ENCODE data around the gene ERC2.

GRCh38 chr3:55633333-55633732 is 834.9 kb downstream of the ERC2 start:
- TF ChIP-seq, protein P1, sequence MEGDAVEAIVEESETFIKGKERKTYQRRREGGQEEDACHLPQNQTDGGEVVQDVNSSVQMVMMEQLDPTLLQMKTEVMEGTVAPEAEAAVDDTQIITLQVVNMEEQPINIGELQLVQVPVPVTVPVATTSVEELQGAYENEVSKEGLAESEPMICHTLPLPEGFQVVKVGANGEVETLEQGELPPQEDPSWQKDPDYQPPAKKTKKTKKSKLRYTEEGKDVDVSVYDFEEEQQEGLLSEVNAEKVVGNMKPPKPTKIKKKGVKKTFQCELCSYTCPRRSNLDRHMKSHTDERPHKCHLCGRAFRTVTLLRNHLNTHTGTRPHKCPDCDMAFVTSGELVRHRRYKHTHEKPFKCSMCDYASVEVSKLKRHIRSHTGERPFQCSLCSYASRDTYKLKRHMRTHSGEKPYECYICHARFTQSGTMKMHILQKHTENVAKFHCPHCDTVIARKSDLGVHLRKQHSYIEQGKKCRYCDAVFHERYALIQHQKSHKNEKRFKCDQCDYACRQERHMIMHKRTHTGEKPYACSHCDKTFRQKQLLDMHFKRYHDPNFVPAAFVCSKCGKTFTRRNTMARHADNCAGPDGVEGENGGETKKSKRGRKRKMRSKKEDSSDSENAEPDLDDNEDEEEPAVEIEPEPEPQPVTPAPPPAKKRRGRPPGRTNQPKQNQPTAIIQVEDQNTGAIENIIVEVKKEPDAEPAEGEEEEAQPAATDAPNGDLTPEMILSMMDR (conservative IDR thresholded peaks at IDR 0.05 in 1 of 2, IDR thresholded peaks at IDR 0.05 in 1 of 2; ENCODE audit: extremely low read depth in 1 of 2, insufficient read depth in 1 of 2, low read depth in 1 of 2, low read length in 2 of 2) = no peak
- TF ChIP-seq EZH2 (IDR thresholded peaks at IDR 0.05; ENCODE audit: borderline replicate concordance, low read length) = no peak

Measured in mammary epithelial cell (primary cell).